WTC11 (cell line): ENCODE data around the gene EXOC4. TPM values are rescaled to one million over a fixed set of nuclear protein-coding genes. Genes with fewer than 3 reads are reported as not detected.

ENCODE experiments used
- ATAC-seq: fragments of 200-7000 bp; cut with Tn5 transposase; 2 replicates; pipeline ENCODE4 v1.10.0; 2021; ENCODE audit warnings: mild to moderate bottlenecking, moderate library complexity
- CTCF ChIA-PET: fragments of 300-600 bp; sonication (Branson Sonifier 250); formaldehyde crosslinking; loops from one replicate; lab custom pipeline; 2021; ENCODE audit warnings: antibody characterized with exemption; lab: Charles Lee
- POLR2A ChIA-PET: fragments of 350-600 bp; sonication (Branson Sonifier 250); formaldehyde crosslinking; loops from one replicate; lab custom pipeline; 2021; ENCODE audit warnings: antibody characterized with exemption; lab: Charles Lee
- DNase-seq: peaks from one replicate; pipeline ENCODE4 v3.0.0; 2021; ENCODE audit warnings: low spot score
- H3K27ac Mint-ChIP-seq: 2 replicates; pipeline ENCODE4 v1.8.0; 2021; ENCODE audit warnings: mixed read lengths
- H3K27me3 Mint-ChIP-seq: 2 replicates; pipeline ENCODE4 v1.8.0; 2021; ENCODE audit warnings: low read depth, mild to moderate bottlenecking, moderate library complexity, mixed read lengths
- H3K36me3 Mint-ChIP-seq: 2 replicates; pipeline ENCODE4 v1.8.0; 2021; ENCODE audit warnings: mixed read lengths
- H3K4me1 Mint-ChIP-seq: 2 replicates; pipeline ENCODE4 v1.8.0; 2022; ENCODE audit warnings: mixed read lengths
- H3K4me3 Mint-ChIP-seq: 2 replicates; pipeline ENCODE4 v1.8.0; 2021; ENCODE audit warnings: mild to moderate bottlenecking, moderate library complexity, mixed read lengths
- H3K9me3 Mint-ChIP-seq: 2 replicates; pipeline ENCODE4 v1.8.0; 2021; ENCODE audit warnings: mixed read lengths
- CBFB ChIP-seq: sonication (generic); formaldehyde crosslinking; IDR thresholded peaks from 2 replicates; pipeline ENCODE4 v1.8.1; 2022; ENCODE audit warnings: mild to moderate bottlenecking, low read depth, missing genetic modification reagents
- ELF4 ChIP-seq: sonication (generic); formaldehyde crosslinking; IDR thresholded peaks from 2 replicates; pipeline ENCODE4 v1.8.1; 2022; ENCODE audit warnings: low read depth, mild to moderate bottlenecking, moderate library complexity, missing genetic modification reagents
- ETV6 ChIP-seq: sonication (generic); formaldehyde crosslinking; IDR thresholded peaks from 2 replicates; pipeline ENCODE4 v1.8.1; 2022; ENCODE audit warnings: mild to moderate bottlenecking, missing genetic modification reagents
- FOXP1 ChIP-seq: sonication (generic); formaldehyde crosslinking; IDR thresholded peaks from 2 replicates; pipeline ENCODE4 v1.8.0; 2022; ENCODE audit warnings: missing genetic modification reagents, mild to moderate bottlenecking, moderate library complexity, borderline replicate concordance
- JAZF1 ChIP-seq: fragments of 250-450 bp; sonication (Bioruptor Pico); IDR thresholded peaks from 2 replicates; pipeline ENCODE4 v1.9.0; 2021; ENCODE audit warnings: moderate library complexity, mild to moderate bottlenecking, inconsistent platforms
- NR2C2 ChIP-seq: sonication (generic); formaldehyde crosslinking; IDR thresholded peaks from 2 replicates; pipeline ENCODE4 v1.8.0; 2022; ENCODE audit warnings: mild to moderate bottlenecking, missing genetic modification reagents
- NR3C1 ChIP-seq: sonication (generic); formaldehyde crosslinking; conservative IDR thresholded peaks from 2 replicates; pipeline ENCODE4 v1.8.1; 2023; ENCODE audit warnings: low read depth, mild to moderate bottlenecking, missing genetic modification reagents
- PRRX2 ChIP-seq: fragments of 250-450 bp; sonication (Bioruptor Pico); IDR thresholded peaks from 2 replicates; pipeline ENCODE4 v1.8.0; 2021; ENCODE audit warnings: mild to moderate bottlenecking
- SOX15 ChIP-seq: fragments of 250-450 bp; sonication (Bioruptor Pico); IDR thresholded peaks from 2 replicates; pipeline ENCODE4 v1.9.0; 2021; ENCODE audit warnings: mild to moderate bottlenecking
- TEAD4 ChIP-seq: sonication (generic); formaldehyde crosslinking; IDR thresholded peaks from 2 replicates; pipeline ENCODE4 v1.8.0; 2022; ENCODE audit warnings: mild to moderate bottlenecking, missing genetic modification reagents
- TP53 ChIP-seq: sonication (generic); formaldehyde crosslinking; IDR thresholded peaks from 2 replicates; pipeline ENCODE4 v1.8.1; 2023; ENCODE audit warnings: mild to moderate bottlenecking, missing genetic modification reagents
- ZNF232 ChIP-seq: sonication (generic); formaldehyde crosslinking; IDR thresholded peaks from 2 replicates; pipeline ENCODE4 v1.8.0; 2022; ENCODE audit warnings: mild to moderate bottlenecking, missing genetic modification reagents
- ZNF423 ChIP-seq: fragments of 250-450 bp; sonication (Bioruptor Pico); IDR thresholded peaks from 2 replicates; pipeline ENCODE4 v2.1.2; 2022; ENCODE audit warnings: mild to moderate bottlenecking, moderate library complexity
- ZNF671 ChIP-seq: fragments of 250-450 bp; sonication (Bioruptor Pico); IDR thresholded peaks from 2 replicates; pipeline ENCODE4 v1.8.0; 2021; ENCODE audit warnings: mild to moderate bottlenecking
- total RNA-seq: library from RNA; stranded (reverse); gene quantifications from 3 replicates; pipeline ENCODE4 v1.2.3, GENCODE V29; 2021
- TF ChIP-seq, protein P1 (sequence below): sonication (generic); formaldehyde crosslinking; IDR thresholded peaks from 2 replicates; pipeline ENCODE4 v1.8.0; 2022; ENCODE audit warnings: mild to moderate bottlenecking, missing genetic modification reagents
- TF ChIP-seq, protein P2 (sequence below): sonication (generic); formaldehyde crosslinking; IDR thresholded peaks from 2 replicates; pipeline ENCODE4 v1.8.1; 2023; ENCODE audit warnings: mild to moderate bottlenecking, missing genetic modification reagents, moderate library complexity
- TF ChIP-seq, protein P3 (sequence below): fragments of 250-450 bp; sonication (Bioruptor Pico); IDR thresholded peaks from 2 replicates; pipeline ENCODE4 v1.9.0; 2021; ENCODE audit warnings: moderate library complexity, mild to moderate bottlenecking, inconsistent platforms, borderline replicate concordance
- TF ChIP-seq, protein P4 (sequence below): sonication (generic); formaldehyde crosslinking; IDR thresholded peaks from 2 replicates; pipeline ENCODE4 v1.8.1; 2022; ENCODE audit warnings: low read depth, missing genetic modification reagents, borderline replicate concordance
- TF ChIP-seq, protein P5 (sequence below): sonication (generic); formaldehyde crosslinking; IDR thresholded peaks from 2 replicates; pipeline ENCODE4 v1.8.0; 2022; ENCODE audit warnings: mild to moderate bottlenecking, missing genetic modification reagents
- TF ChIP-seq, protein P6 (sequence below): sonication (generic); formaldehyde crosslinking; IDR thresholded peaks from 2 replicates; pipeline ENCODE4 v1.8.1; 2022; ENCODE audit warnings: low read depth, mild to moderate bottlenecking, moderate library complexity, missing genetic modification reagents, borderline replicate concordance
- TF ChIP-seq, protein P7 (sequence below): sonication (generic); formaldehyde crosslinking; IDR thresholded peaks from 2 replicates; pipeline ENCODE4 v1.8.0; 2023; ENCODE audit warnings: missing genetic modification reagents
- TF ChIP-seq, protein P8 (sequence below): sonication (generic); formaldehyde crosslinking; IDR thresholded peaks from 2 replicates; pipeline ENCODE4 v1.8.1; 2022; ENCODE audit warnings: missing genetic modification reagents, borderline replicate concordance
- TF ChIP-seq, protein P9 (sequence below): fragments of 250-450 bp; sonication (Bioruptor Pico); IDR thresholded peaks from 2 replicates; pipeline ENCODE4 v1.8.0; 2021; ENCODE audit warnings: mild to moderate bottlenecking

Gene EXOC4
- total RNA-seq, 1 experiment from 2014 or later = 62.0 TPM

DNA sequence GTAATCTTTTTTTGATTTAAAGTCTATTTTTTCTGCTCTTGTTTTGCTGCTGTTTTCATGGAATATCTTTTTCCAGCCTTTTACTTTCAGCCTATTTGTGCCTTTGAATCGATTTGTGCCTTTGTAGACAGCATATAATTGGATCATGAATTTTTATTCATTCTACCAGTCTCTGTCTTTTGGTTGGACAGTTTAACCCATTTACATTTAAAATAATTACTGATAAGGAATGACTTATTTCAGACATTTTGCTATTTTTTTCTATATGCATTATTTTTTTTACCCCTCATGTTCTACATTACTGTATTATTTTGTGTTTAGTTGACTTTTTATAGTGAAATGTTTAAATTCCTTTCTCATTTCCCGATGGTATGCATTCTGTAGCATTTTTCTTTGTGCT is 99.6 kb downstream of the EXOC4 start:
- no peak for ATAC-seq
- no peak overlapping the region for H3K4me3 Mint-ChIP-seq
- peaks cover 28% of the 10 kb centered on the region for H3K36me3 Mint-ChIP-seq
- POLR2A ChIA-PET = no interaction called here
- H3K9me3 Mint-ChIP-seq = peaks cover 26% of the 10 kb centered on the region
- no peak overlapping the region for H3K27ac Mint-ChIP-seq
- H3K4me1 Mint-ChIP-seq = peaks cover 28% of the 10 kb centered on the region
- CTCF ChIA-PET = no interaction called here
- TF ChIP-seq JAZF1 = no peak
- TF ChIP-seq ZNF423 (CRISPR knock-in tag) = no peak
- TF ChIP-seq, protein P1, sequence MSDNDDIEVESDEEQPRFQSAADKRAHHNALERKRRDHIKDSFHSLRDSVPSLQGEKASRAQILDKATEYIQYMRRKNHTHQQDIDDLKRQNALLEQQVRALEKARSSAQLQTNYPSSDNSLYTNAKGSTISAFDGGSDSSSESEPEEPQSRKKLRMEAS (CRISPR knock-in tag) = no peak
- no peak for TF ChIP-seq SOX15
- TF ChIP-seq NR2C2 (CRISPR knock-in tag) = no peak
- TF ChIP-seq, protein P2, sequence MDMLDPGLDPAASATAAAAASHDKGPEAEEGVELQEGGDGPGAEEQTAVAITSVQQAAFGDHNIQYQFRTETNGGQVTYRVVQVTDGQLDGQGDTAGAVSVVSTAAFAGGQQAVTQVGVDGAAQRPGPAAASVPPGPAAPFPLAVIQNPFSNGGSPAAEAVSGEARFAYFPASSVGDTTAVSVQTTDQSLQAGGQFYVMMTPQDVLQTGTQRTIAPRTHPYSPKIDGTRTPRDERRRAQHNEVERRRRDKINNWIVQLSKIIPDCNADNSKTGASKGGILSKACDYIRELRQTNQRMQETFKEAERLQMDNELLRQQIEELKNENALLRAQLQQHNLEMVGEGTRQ (CRISPR knock-in tag) = no peak
- no peak for TF ChIP-seq PRRX2 (CRISPR knock-in tag)
- TF ChIP-seq, protein P3, sequence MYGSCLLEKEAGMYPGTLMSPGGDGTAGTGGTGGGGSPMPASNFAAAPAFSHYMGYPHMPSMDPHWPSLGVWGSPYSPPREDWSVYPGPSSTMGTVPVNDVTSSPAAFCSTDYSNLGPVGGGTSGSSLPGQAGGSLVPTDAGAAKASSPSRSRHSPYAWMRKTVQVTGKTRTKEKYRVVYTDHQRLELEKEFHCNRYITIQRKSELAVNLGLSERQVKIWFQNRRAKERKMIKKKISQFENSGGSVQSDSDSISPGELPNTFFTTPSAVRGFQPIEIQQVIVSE (CRISPR knock-in tag) = no peak
- no peak for TF ChIP-seq CBFB (CRISPR knock-in tag)
- no peak for TF ChIP-seq FOXP1 (CRISPR knock-in tag)
- TF ChIP-seq, protein P4, sequence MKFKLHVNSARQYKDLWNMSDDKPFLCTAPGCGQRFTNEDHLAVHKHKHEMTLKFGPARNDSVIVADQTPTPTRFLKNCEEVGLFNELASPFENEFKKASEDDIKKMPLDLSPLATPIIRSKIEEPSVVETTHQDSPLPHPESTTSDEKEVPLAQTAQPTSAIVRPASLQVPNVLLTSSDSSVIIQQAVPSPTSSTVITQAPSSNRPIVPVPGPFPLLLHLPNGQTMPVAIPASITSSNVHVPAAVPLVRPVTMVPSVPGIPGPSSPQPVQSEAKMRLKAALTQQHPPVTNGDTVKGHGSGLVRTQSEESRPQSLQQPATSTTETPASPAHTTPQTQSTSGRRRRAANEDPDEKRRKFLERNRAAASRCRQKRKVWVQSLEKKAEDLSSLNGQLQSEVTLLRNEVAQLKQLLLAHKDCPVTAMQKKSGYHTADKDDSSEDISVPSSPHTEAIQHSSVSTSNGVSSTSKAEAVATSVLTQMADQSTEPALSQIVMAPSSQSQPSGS (CRISPR knock-in tag) = no peak
- no peak for TF ChIP-seq TP53 (CRISPR knock-in tag)
- TF ChIP-seq, protein P5, sequence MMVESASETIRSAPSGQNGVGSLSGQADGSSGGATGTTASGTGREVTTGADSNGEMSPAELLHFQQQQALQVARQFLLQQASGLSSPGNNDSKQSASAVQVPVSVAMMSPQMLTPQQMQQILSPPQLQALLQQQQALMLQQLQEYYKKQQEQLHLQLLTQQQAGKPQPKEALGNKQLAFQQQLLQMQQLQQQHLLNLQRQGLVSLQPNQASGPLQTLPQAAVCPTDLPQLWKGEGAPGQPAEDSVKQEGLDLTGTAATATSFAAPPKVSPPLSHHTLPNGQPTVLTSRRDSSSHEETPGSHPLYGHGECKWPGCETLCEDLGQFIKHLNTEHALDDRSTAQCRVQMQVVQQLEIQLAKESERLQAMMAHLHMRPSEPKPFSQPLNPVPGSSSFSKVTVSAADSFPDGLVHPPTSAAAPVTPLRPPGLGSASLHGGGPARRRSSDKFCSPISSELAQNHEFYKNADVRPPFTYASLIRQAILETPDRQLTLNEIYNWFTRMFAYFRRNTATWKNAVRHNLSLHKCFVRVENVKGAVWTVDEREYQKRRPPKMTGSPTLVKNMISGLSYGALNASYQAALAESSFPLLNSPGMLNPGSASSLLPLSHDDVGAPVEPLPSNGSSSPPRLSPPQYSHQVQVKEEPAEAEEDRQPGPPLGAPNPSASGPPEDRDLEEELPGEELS (CRISPR knock-in tag) = no peak
- no peak for TF ChIP-seq ELF4 (CRISPR knock-in tag)
- TF ChIP-seq, protein P6, sequence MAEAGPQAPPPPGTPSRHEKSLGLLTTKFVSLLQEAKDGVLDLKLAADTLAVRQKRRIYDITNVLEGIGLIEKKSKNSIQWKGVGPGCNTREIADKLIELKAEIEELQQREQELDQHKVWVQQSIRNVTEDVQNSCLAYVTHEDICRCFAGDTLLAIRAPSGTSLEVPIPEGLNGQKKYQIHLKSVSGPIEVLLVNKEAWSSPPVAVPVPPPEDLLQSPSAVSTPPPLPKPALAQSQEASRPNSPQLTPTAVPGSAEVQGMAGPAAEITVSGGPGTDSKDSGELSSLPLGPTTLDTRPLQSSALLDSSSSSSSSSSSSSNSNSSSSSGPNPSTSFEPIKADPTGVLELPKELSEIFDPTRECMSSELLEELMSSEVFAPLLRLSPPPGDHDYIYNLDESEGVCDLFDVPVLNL (CRISPR knock-in tag) = no peak
- TF ChIP-seq, protein P7, sequence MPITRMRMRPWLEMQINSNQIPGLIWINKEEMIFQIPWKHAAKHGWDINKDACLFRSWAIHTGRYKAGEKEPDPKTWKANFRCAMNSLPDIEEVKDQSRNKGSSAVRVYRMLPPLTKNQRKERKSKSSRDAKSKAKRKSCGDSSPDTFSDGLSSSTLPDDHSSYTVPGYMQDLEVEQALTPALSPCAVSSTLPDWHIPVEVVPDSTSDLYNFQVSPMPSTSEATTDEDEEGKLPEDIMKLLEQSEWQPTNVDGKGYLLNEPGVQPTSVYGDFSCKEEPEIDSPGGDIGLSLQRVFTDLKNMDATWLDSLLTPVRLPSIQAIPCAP (CRISPR knock-in tag) = no peak
- TF ChIP-seq, protein P8, sequence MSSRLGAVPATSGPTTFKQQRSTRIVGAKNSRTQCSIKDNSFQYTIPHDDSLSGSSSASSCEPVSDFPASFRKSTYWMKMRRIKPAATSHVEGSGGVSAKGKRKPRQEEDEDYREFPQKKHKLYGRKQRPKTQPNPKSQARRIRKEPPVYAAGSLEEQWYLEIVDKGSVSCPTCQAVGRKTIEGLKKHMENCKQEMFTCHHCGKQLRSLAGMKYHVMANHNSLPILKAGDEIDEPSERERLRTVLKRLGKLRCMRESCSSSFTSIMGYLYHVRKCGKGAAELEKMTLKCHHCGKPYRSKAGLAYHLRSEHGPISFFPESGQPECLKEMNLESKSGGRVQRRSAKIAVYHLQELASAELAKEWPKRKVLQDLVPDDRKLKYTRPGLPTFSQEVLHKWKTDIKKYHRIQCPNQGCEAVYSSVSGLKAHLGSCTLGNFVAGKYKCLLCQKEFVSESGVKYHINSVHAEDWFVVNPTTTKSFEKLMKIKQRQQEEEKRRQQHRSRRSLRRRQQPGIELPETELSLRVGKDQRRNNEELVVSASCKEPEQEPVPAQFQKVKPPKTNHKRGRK (CRISPR knock-in tag) = no peak
- no peaks in the 10 kb centered on the region for H3K27me3 Mint-ChIP-seq
- DNase-seq = no peak

DNA sequence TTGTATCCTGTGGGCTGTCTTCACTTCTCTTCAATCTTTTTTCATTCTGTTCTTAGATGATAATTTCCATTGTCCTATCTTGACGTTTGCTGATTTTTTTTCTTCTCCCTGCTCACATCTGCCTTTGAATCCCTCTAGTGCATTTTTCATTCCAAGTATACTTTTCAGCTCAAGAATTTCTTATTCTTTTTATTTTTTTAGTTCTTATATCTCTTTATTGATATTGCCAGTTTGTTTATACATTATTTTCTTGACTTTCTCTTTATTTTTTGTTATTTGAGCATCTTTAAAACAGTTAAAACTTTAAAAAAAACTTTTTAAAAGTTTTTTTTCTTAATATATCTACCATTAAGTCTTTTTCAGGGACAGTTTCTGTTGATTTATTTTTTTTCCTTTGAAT is 100.9 kb downstream of the EXOC4 start:
- peaks cover 28% of the 10 kb centered on the region for H3K36me3 Mint-ChIP-seq
- TF ChIP-seq TEAD4 (CRISPR knock-in tag) = no peak
- TF ChIP-seq NR3C1 (CRISPR knock-in tag) = no peak
- TF ChIP-seq, protein P9, sequence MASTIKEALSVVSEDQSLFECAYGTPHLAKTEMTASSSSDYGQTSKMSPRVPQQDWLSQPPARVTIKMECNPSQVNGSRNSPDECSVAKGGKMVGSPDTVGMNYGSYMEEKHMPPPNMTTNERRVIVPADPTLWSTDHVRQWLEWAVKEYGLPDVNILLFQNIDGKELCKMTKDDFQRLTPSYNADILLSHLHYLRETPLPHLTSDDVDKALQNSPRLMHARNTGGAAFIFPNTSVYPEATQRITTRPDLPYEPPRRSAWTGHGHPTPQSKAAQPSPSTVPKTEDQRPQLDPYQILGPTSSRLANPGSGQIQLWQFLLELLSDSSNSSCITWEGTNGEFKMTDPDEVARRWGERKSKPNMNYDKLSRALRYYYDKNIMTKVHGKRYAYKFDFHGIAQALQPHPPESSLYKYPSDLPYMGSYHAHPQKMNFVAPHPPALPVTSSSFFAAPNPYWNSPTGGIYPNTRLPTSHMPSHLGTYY = no peak
- TF ChIP-seq, protein P8 (CRISPR knock-in tag) = no peak
- no peak for TF ChIP-seq ZNF232
- TF ChIP-seq, protein P7 (CRISPR knock-in tag) = no peak
- no peak for TF ChIP-seq ZNF671
- no peak for TF ChIP-seq ETV6 (CRISPR knock-in tag)

More for the DNA sequence above, 100.9 kb downstream of the EXOC4 start:
- peaks cover 33% of the 10 kb centered on the region for H3K4me1 Mint-ChIP-seq
- no peak overlapping the region for H3K4me3 Mint-ChIP-seq
- no peak overlapping the region; the same call in 1 of the 2 replicates for H3K27ac Mint-ChIP-seq
- ChIA-PET CTCF (no interaction called here), POLR2A (no interaction called here)
- DNase-seq (no peak), ATAC-seq (no peak)
- H3K9me3 Mint-ChIP-seq = peaks cover 26% of the 10 kb centered on the region
- H3K27me3 Mint-ChIP-seq = no peaks in the 10 kb centered on the region
